GM23338 (cell line): ENCODE measurements around the gene SLC6A3. TPM values are rescaled to one million over a fixed set of nuclear protein-coding genes. Genes with fewer than 3 reads are reported as not detected.

Experiments
- ATAC-seq: fragments of 200-7000 bp; cut with Tn5 transposase; 3 replicates; pipeline ENCODE4 v1.9.1; 2020
- DNase-seq: peaks from one replicate; pipeline ENCODE4 v3.0.0-alpha.2; 2015; ENCODE audit warnings: low spot score
- H2AFZ ChIP-seq: fragments of 200-600 bp; sonication (generic); 2 replicates; pipeline ENCODE4 v1.8.0; 2016; ENCODE audit warnings: antibody characterized with exemption, mild to moderate bottlenecking, moderate library complexity
- H3F3A ChIP-seq: fragments of 200-600 bp; sonication (generic); replicated peaks from 2 replicates; pipeline ENCODE4 v1.8.0; 2017; ENCODE audit warnings: antibody characterized with exemption, mixed run types, low read depth
- H3K27ac ChIP-seq: fragments of 200-600 bp; sonication (generic); 2 replicates; pipeline ENCODE4 v1.6.1; 2016; ENCODE audit warnings: low read depth
- H3K27me3 ChIP-seq: fragments of 200-600 bp; sonication (generic); 2 replicates; pipeline ENCODE4 v1.8.0; 2016; ENCODE audit warnings: mild to moderate bottlenecking, mixed run types, moderate library complexity; ENCODE audit not compliant: insufficient read depth
- H3K36me3 ChIP-seq: fragments of 200-600 bp; sonication (generic); 2 replicates; pipeline ENCODE4 v1.8.0; 2016; ENCODE audit warnings: mild to moderate bottlenecking; ENCODE audit not compliant: insufficient read depth
- H3K4me1 ChIP-seq: fragments of 200-600 bp; sonication (generic); 2 replicates; pipeline ENCODE4 v1.8.0; 2016; ENCODE audit warnings: mild to moderate bottlenecking, moderate library complexity; ENCODE audit not compliant: insufficient read depth
- H3K4me2 ChIP-seq: fragments of 200-600 bp; sonication (generic); 2 replicates; pipeline ENCODE4 v1.7.1; 2017; ENCODE audit warnings: mixed run types
- H3K4me3 ChIP-seq: fragments of 200-600 bp; sonication (generic); 2 replicates; pipeline ENCODE4 v1.6.1; 2016; ENCODE audit warnings: mixed run types
- H3K79me2 ChIP-seq: fragments of 200-600 bp; sonication (generic); replicated peaks from 2 replicates; pipeline ENCODE4 v1.8.0; 2017; ENCODE audit warnings: mild to moderate bottlenecking; ENCODE audit not compliant: insufficient read depth
- H3K9me2 ChIP-seq: fragments of 200-600 bp; sonication (generic); 2 replicates; pipeline ENCODE4 v1.8.0; 2017; ENCODE audit not compliant: insufficient read depth
- H4K20me1 ChIP-seq: fragments of 200-600 bp; sonication (generic); replicated peaks from 2 replicates; pipeline ENCODE4 v1.8.0; 2017; ENCODE audit warnings: mild to moderate bottlenecking; ENCODE audit not compliant: insufficient read depth
- H3K27ac Mint-ChIP-seq: 2 replicates; pipeline ENCODE4 v1.8.0; 2020; ENCODE audit warnings: inconsistent platforms, mild to moderate bottlenecking, moderate library complexity, mixed read lengths
- H3K27me3 Mint-ChIP-seq: 3 replicates; pipeline ENCODE4 v1.8.0; 2022; ENCODE audit warnings: low read depth, mild to moderate bottlenecking, moderate library complexity, mixed read lengths, inconsistent platforms; ENCODE audit not compliant: insufficient read depth, poor library complexity
- H3K36me3 Mint-ChIP-seq: 3 replicates; pipeline ENCODE4 v1.8.0; 2021; ENCODE audit warnings: low read depth, mild to moderate bottlenecking, inconsistent platforms, moderate library complexity, mixed read lengths
- H3K4me1 Mint-ChIP-seq: 3 replicates; pipeline ENCODE4 v1.8.0; 2020; ENCODE audit warnings: mild to moderate bottlenecking, inconsistent platforms, mixed read lengths
- H3K4me3 Mint-ChIP-seq: 3 replicates; pipeline ENCODE4 v1.8.0; 2021; ENCODE audit warnings: moderate library complexity, mild to moderate bottlenecking, inconsistent platforms, mixed read lengths
- H3K9me3 Mint-ChIP-seq: 3 replicates; pipeline ENCODE4 v1.8.0; 2020; ENCODE audit warnings: moderate library complexity, mild to moderate bottlenecking, inconsistent platforms, mixed read lengths
- JUNB ChIP-seq: IDR thresholded peaks from one replicate; pipeline ENCODE4 v1.6.1; 2016; ENCODE audit warnings: antibody characterized with exemption; ENCODE audit not compliant: unreplicated experiment
- NANOG ChIP-seq: IDR thresholded peaks from 2 replicates; pipeline ENCODE4 v1.6.1; 2016; ENCODE audit warnings: antibody characterized with exemption, borderline replicate concordance
- STAT1 ChIP-seq: IDR thresholded peaks from one replicate; pipeline ENCODE4 v1.6.1; 2016; ENCODE audit warnings: antibody characterized with exemption; ENCODE audit not compliant: unreplicated experiment
- ZNF331 ChIP-seq: fragments of 250-450 bp; sonication (Bioruptor Pico); IDR thresholded peaks from 2 replicates; pipeline ENCODE4 v1.5.0; 2020; ENCODE audit warnings: low read depth, mild to moderate bottlenecking, moderate library complexity
- ZNF462 ChIP-seq: fragments of 250-450 bp; sonication (Bioruptor Pico); IDR thresholded peaks from 2 replicates; pipeline ENCODE4 v1.5.0; 2020; ENCODE audit warnings: mild to moderate bottlenecking, moderate library complexity
- polyA plus RNA-seq: library from polyadenylated mRNA; unstranded; fragments of >200 nt; fragmentation: Nextera tagmentation; extraction: Ambion mirVana; gene quantifications from 2 replicates; pipeline ENCODE4 v1.2.1, GENCODE V29; 2016
- total RNA-seq: library from RNA; depleted of rRNA; stranded (reverse); fragments of >200 nt; shearing (Covaris generic); gene quantifications from 2 replicates; pipeline ENCODE4 v1.2.3, GENCODE V29; 2014

Gene SLC6A3
- total and polyA plus RNA-seq, 2 experiments from 2014 or later: 0.76 to 1.0 TPM

- peaks cover 90% of the 10 kb centered on the region for H3K36me3 Mint-ChIP-seq
- no peak overlapping the region for H3K4me3 ChIP-seq
- H3K4me1 Mint-ChIP-seq: no peaks in the 10 kb centered on the region; the same call in 2 of the 3 replicates
- no peak for ATAC-seq
- no peak overlapping the region for H2AFZ ChIP-seq
- H3K79me2 ChIP-seq: no peaks in the 10 kb centered on the region
- peaks cover 56% of the 10 kb centered on the region for H3F3A ChIP-seq
- TF ChIP-seq STAT1: no peak
- H4K20me1 ChIP-seq: peaks cover 7% of the 10 kb centered on the region; the same call in 1 of the 2 replicates
- H3K9me2 ChIP-seq: no peaks in the 10 kb centered on the region
- H3K4me2 ChIP-seq: no peak overlapping the region
- H3K27ac ChIP-seq: no peak overlapping the region
- DNase-seq: no peak
- H3K9me3 Mint-ChIP-seq: peaks cover 25% of the 10 kb centered on the region
- H3K27ac Mint-ChIP-seq: peak overlapping the region; percentile 56; the same call in 1 of the 2 replicates
- no peak overlapping the region for H3K4me3 Mint-ChIP-seq
- H3K27me3 Mint-ChIP-seq: peaks cover 28% of the 10 kb centered on the region
- no peaks in the 10 kb centered on the region for H3K27me3 ChIP-seq
- H3K36me3 ChIP-seq: peaks cover 43% of the 10 kb centered on the region
- H3K4me1 ChIP-seq: no peaks in the 10 kb centered on the region
Measured at GRCh38 chr5:1464511-1464910, 19.3 kb upstream of the SLC6A3 start.

GRCh38 chr5:1464096-1464446 is 18.8 kb upstream of the SLC6A3 start:
- peaks cover 25% of the 10 kb centered on the region for H3K9me3 Mint-ChIP-seq
- H3K4me1 ChIP-seq: no peaks in the 10 kb centered on the region
- H3F3A ChIP-seq: peaks cover 61% of the 10 kb centered on the region
- H3K9me2 ChIP-seq: no peaks in the 10 kb centered on the region
- H2AFZ ChIP-seq: no peak overlapping the region
- peaks cover 28% of the 10 kb centered on the region for H3K27me3 Mint-ChIP-seq
- no peak overlapping the region for H3K4me2 ChIP-seq
- peak overlapping the region; percentile 26; the same call in 1 of the 2 replicates for H3K27ac ChIP-seq
- peaks cover 7% of the 10 kb centered on the region; the same call in 1 of the 2 replicates for H4K20me1 ChIP-seq
- TF ChIP-seq STAT1: no peak
- TF ChIP-seq NANOG: no peak
- TF ChIP-seq JUNB: no peak
- ATAC-seq (no peak), DNase-seq (no peak)
- no peaks in the 10 kb centered on the region for H3K79me2 ChIP-seq
- H3K4me3 Mint-ChIP-seq: no peak overlapping the region
- H3K27ac Mint-ChIP-seq: no peak overlapping the region
- H3K4me1 Mint-ChIP-seq: no peaks in the 10 kb centered on the region; the same call in 2 of the 3 replicates
- H3K36me3 Mint-ChIP-seq: peaks cover 91% of the 10 kb centered on the region
- peaks cover 43% of the 10 kb centered on the region for H3K36me3 ChIP-seq
- no peak overlapping the region for H3K4me3 ChIP-seq
- H3K27me3 ChIP-seq: no peaks in the 10 kb centered on the region

GRCh38 chr5:1463326-1464095 is 18.3 kb upstream of the SLC6A3 start:
- Histone ChIP-seq H4K20me1 (peaks cover 7% of the 10 kb centered on the region; the same call in 1 of the 2 replicates), H3K27me3 (no peaks in the 10 kb centered on the region), H3K4me2 (no peak overlapping the region), H3K4me1 (no peaks in the 10 kb centered on the region), H3K79me2 (no peaks in the 10 kb centered on the region), H3K9me2 (no peaks in the 10 kb centered on the region), H3F3A (peaks cover 62% of the 10 kb centered on the region), H2AFZ (no peak overlapping the region), H3K4me3 (no peak overlapping the region), H3K27ac (peak overlapping the region; percentile 26; the same call in 1 of the 2 replicates), H3K36me3 (peaks cover 43% of the 10 kb centered on the region)
- DNase-seq (no peak), ATAC-seq (no peak)
- Mint-ChIP-seq H3K4me3 (no peak overlapping the region), H3K9me3 (peaks cover 27% of the 10 kb centered on the region), H3K27ac (no peak overlapping the region), H3K36me3 (peaks cover 90% of the 10 kb centered on the region), H3K4me1 (no peaks in the 10 kb centered on the region; the same call in 2 of the 3 replicates), H3K27me3 (peaks cover 23% of the 10 kb centered on the region)
- TF ChIP-seq ZNF331 (CRISPR knock-in tag): no peak
- no peak for TF ChIP-seq ZNF462 (CRISPR knock-in tag)
- TF ChIP-seq JUNB: no peak
